Measurements from ENCODE around the gene SEC14L6.

- TF ChIP-seq EZH2 (IDR thresholded peaks at IDR 0.05) = no peak
- no peak for TF ChIP-seq POLR2AphosphoS5 (IDR thresholded peaks at IDR 0.05; ENCODE audit: borderline replicate concordance, low read depth, low read length)
- TF ChIP-seq FOXP2 (optimal IDR thresholded peaks at IDR 0.05; ENCODE audit: control extremely low read depth, extremely low read length, insufficient read depth) = no peak
Measured at GRCh38 chr22:30574997-30575671, 28.6 kb upstream of the SEC14L6 start.
